HepG2 (cell line): Measurements from ENCODE around the gene CORO7. TPM values are rescaled to one million over a fixed set of nuclear protein-coding genes. Genes with fewer than 3 reads are reported as not detected.

Experiments
- ARNT2 ChIP-seq: sonication (generic); formaldehyde crosslinking; IDR thresholded peaks from 2 replicates; pipeline ENCODE4 v1.8.0; 2022; ENCODE audit warnings: mild to moderate bottlenecking, low read depth, missing genetic modification reagents, moderate library complexity
- CBX2 ChIP-seq, 2 experiments: fragments of 200-600 bp in 1 of 2; sonication (generic); formaldehyde crosslinking in 1 of 2; IDR thresholded peaks; 2 replicates each; pipeline versions ENCODE4 v1.7.0 to v1.8.1; 2018 to 2022; ENCODE audit warnings: low read depth in 2 of 2, low read length in 1 of 2, mild to moderate bottlenecking in 1 of 2, missing genetic modification reagents in 1 of 2
- FUBP1 ChIP-seq: sonication (generic); formaldehyde crosslinking; IDR thresholded peaks from 2 replicates; pipeline ENCODE4 v1.5.1; 2020; ENCODE audit warnings: missing genetic modification reagents, mild to moderate bottlenecking, borderline replicate concordance
- IKZF1 ChIP-seq: fragments of 450-650 bp; IDR thresholded peaks from 2 replicates; pipeline ENCODE4 v1.7.1; 2016
- LRRFIP1 ChIP-seq: sonication (generic); formaldehyde crosslinking; conservative IDR thresholded peaks from 2 replicates; pipeline ENCODE4 v1.4.0; 2020; ENCODE audit warnings: missing genetic modification reagents
- MXD4 ChIP-seq: IDR thresholded peaks from 2 replicates; pipeline ENCODE4 v1.6.1; 2016; ENCODE audit warnings: mild to moderate bottlenecking, missing biosample characterization, missing genetic modification reagents
- NBN ChIP-seq: fragments of 450-650 bp; conservative IDR thresholded peaks from 2 replicates; pipeline ENCODE4 v1.6.1; 2017
- NFRKB ChIP-seq: fragments of 450-650 bp; IDR thresholded peaks from 2 replicates; pipeline ENCODE4 v1.6.1; 2017
- NR2F2 ChIP-seq: IDR thresholded peaks from 2 replicates; pipeline ENCODE4 v1.6.1; 2012; ENCODE audit warnings: low read depth, inconsistent platforms, borderline replicate concordance
- PBX3 ChIP-seq: sonication (generic); formaldehyde crosslinking; IDR thresholded peaks from 2 replicates; pipeline ENCODE4 v1.8.1; 2023; ENCODE audit warnings: missing genetic modification reagents, inconsistent platforms, borderline replicate concordance
- PCBP1 ChIP-seq: fragments of 200-400 bp; formaldehyde crosslinking; IDR thresholded peaks from 2 replicates; pipeline ENCODE4 v1.6.1; 2017; ENCODE audit warnings: mild to moderate bottlenecking, low read depth, low read length, borderline replicate concordance
- RFX1 ChIP-seq: fragments of 450-650 bp; IDR thresholded peaks from 2 replicates; pipeline ENCODE4 v1.6.1; 2017
- SOX6 ChIP-seq, 2 experiments: fragments of 450-650 bp in 1 of 2; sonication (generic) in 1 of 2; formaldehyde crosslinking in 1 of 2; IDR thresholded peaks; 2 replicates each; pipeline versions ENCODE4 v1.4.0 to v1.6.1; 2017 to 2020; ENCODE audit warnings: antibody characterized with exemption in 1 of 2, mild to moderate bottlenecking in 1 of 2, missing genetic modification reagents in 1 of 2
- TGIF2 ChIP-seq: IDR thresholded peaks from 2 replicates; pipeline ENCODE4 v1.6.1; 2016; ENCODE audit warnings: control low read depth, missing compliant biosample characterization
- ZBTB7B ChIP-seq: sonication (generic); formaldehyde crosslinking; IDR thresholded peaks from 2 replicates; pipeline ENCODE4 v1.4.0; 2020; ENCODE audit warnings: missing genetic modification reagents
- ZKSCAN5 ChIP-seq: sonication (generic); formaldehyde crosslinking; IDR thresholded peaks from 2 replicates; pipeline ENCODE4 v1.5.1; 2020; ENCODE audit warnings: mild to moderate bottlenecking, missing genetic modification reagents
- ZNF713 ChIP-seq: sonication (generic); formaldehyde crosslinking; IDR thresholded peaks from 2 replicates; pipeline ENCODE4 v1.4.0; 2020; ENCODE audit warnings: mild to moderate bottlenecking, missing genetic modification reagents
- ZNF747 ChIP-seq: sonication (generic); formaldehyde crosslinking; IDR thresholded peaks from 2 replicates; pipeline ENCODE4 v1.8.1; 2023; ENCODE audit warnings: missing genetic modification reagents, mild to moderate bottlenecking, borderline replicate concordance
- ZNF766 ChIP-seq: sonication (generic); formaldehyde crosslinking; IDR thresholded peaks from 2 replicates; pipeline ENCODE4 v1.5.0; 2020; ENCODE audit warnings: missing genetic modification reagents, borderline replicate concordance
- ZNF878 ChIP-seq: sonication (generic); formaldehyde crosslinking; IDR thresholded peaks from 2 replicates; pipeline ENCODE4 v1.8.1; 2023; ENCODE audit warnings: mild to moderate bottlenecking, missing genetic modification reagents, moderate library complexity
- polyA plus RNA-seq, 8 experiments: library from polyadenylated mRNA; depleted of rRNA in 3 of 8; stranded (reverse) in 7 of 8; unstranded in 1 of 8; fragments of >200 nt; fragmentation: Illumina TruSeq in 4 of 8; extraction: Trizol in 4 of 8; gene quantifications; 2 replicates each; pipeline versions ENCODE4 v1.2.1 to v1.2.3, GENCODE V29; 2011 to 2016; ENCODE audit warnings: low read depth in 4 of 8, missing spikeins in 1 of 8, mixed read lengths in 1 of 8; ENCODE audit not compliant: insufficient read depth in 1 of 8
- total RNA-seq, 5 experiments: library from RNA; depleted of rRNA; stranded (reverse); fragments of >200 nt; fragmentation: Illumina TruSeq; extraction: Trizol; gene quantifications; 2 replicates each; pipeline ENCODE4 v1.2.3, GENCODE V29; 2016; ENCODE audit warnings: low read depth in 1 of 5
- TF ChIP-seq, protein P1 (sequence below): IDR thresholded peaks from 2 replicates; pipeline ENCODE4 v1.6.1; 2016; ENCODE audit warnings: missing compliant biosample characterization, missing genetic modification reagents, borderline replicate concordance
- TF ChIP-seq, protein P2 (sequence below): sonication (generic); formaldehyde crosslinking; IDR thresholded peaks from 2 replicates; pipeline ENCODE4 v1.5.0; 2020; ENCODE audit warnings: mild to moderate bottlenecking, missing genetic modification reagents, moderate library complexity

Gene CORO7
- total and polyA plus RNA-seq, 2 of the 13 experiments (the other 11 are each of a cell fraction or from before 2014, with no cell fraction given) = 9.9 to 14.3 TPM

DNA sequence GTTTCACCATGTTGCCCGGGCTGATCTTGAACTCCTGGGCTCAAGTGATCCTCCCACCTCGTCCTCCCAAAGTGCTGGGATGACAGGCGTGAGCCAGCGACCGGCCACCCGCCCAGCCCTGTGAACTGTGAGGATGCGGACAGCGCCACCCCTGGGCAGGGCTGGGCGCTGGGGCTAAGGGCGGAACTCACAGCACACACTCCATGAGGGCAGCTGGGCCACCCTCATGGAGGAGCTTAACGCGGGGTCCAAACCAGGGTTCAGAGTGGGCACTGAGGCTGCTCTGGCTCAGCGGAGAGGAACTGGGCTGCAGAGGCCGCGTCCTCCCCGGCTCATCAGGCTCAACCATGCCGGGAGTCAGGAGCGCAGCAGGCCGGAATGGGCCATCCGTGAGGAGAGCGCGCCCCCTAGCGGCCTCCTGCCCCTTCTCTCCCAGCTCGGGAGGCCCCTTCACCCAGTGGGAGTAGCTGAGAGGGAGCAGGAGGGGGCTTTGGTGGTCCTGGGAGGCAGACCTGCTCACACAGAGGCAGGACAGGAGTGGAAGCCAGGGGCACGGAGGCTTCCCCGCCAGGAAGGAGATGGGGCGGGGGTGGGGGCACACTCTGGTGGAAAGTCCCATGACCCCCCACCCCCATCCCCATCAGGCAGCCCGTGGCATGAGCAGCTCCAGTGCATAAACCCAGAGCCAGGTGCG lies 13.8 kb downstream of the CORO7 start (continued):
- TF ChIP-seq PBX3 (CRISPR knock-in tag) = no peak
- TF ChIP-seq FUBP1 (CRISPR knock-in tag) = no peak
- no peak for TF ChIP-seq RFX1
- 0 out of 2 replicates have a peak, but pooled peaks have one; percentile 19 for TF ChIP-seq ARNT2 (CRISPR knock-in tag)
- TF ChIP-seq NFRKB = no peak
- TF ChIP-seq, protein P1, sequence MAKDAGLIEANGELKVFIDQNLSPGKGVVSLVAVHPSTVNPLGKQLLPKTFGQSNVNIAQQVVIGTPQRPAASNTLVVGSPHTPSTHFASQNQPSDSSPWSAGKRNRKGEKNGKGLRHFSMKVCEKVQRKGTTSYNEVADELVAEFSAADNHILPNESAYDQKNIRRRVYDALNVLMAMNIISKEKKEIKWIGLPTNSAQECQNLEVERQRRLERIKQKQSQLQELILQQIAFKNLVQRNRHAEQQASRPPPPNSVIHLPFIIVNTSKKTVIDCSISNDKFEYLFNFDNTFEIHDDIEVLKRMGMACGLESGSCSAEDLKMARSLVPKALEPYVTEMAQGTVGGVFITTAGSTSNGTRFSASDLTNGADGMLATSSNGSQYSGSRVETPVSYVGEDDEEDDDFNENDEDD = no peak
- no peak for TF ChIP-seq LRRFIP1
- no peak for TF ChIP-seq TGIF2 (CRISPR knock-in tag)
- no peak; the same call in 1 of the 2 replicates for TF ChIP-seq NR2F2
- no peak for TF ChIP-seq NBN
- TF ChIP-seq ZNF878 (CRISPR knock-in tag) = no peak
- no peak for TF ChIP-seq ZKSCAN5 (CRISPR knock-in tag)
- TF ChIP-seq IKZF1 = no peak
- no peak for TF ChIP-seq ZNF713 (CRISPR knock-in tag)
- TF ChIP-seq, protein P2, sequence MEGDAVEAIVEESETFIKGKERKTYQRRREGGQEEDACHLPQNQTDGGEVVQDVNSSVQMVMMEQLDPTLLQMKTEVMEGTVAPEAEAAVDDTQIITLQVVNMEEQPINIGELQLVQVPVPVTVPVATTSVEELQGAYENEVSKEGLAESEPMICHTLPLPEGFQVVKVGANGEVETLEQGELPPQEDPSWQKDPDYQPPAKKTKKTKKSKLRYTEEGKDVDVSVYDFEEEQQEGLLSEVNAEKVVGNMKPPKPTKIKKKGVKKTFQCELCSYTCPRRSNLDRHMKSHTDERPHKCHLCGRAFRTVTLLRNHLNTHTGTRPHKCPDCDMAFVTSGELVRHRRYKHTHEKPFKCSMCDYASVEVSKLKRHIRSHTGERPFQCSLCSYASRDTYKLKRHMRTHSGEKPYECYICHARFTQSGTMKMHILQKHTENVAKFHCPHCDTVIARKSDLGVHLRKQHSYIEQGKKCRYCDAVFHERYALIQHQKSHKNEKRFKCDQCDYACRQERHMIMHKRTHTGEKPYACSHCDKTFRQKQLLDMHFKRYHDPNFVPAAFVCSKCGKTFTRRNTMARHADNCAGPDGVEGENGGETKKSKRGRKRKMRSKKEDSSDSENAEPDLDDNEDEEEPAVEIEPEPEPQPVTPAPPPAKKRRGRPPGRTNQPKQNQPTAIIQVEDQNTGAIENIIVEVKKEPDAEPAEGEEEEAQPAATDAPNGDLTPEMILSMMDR (CRISPR knock-in tag) = peak; percentile 98
- TF ChIP-seq MXD4 (CRISPR knock-in tag) = 0 out of 2 replicates have a peak, but pooled peaks have one; percentile 40
- TF ChIP-seq ZNF766 (CRISPR knock-in tag) = no peak
- TF ChIP-seq CBX2 (IDR thresholded peaks at IDR 0.05; ENCODE audit: low read depth, low read length) = no peak
- no peak for TF ChIP-seq CBX2 (CRISPR knock-in tag; IDR thresholded peaks at IDR 0.05; ENCODE audit: low read depth)
- no peak for TF ChIP-seq SOX6 (IDR thresholded peaks at IDR 0.05)
- TF ChIP-seq SOX6 (CRISPR knock-in tag; IDR thresholded peaks at IDR 0.05) = no peak; the same call in none of the 2 replicates
- no peak for TF ChIP-seq ZNF747 (CRISPR knock-in tag)
- TF ChIP-seq ZBTB7B (CRISPR knock-in tag) = no peak
- 0 out of 2 replicates have a peak, but pooled peaks have one; percentile 62 for TF ChIP-seq PCBP1
